Skeletal muscle tissue (tissue), 5 donors: ENCODE measurements around the gene MAML1. TPM values are rescaled to one million over a fixed set of nuclear protein-coding genes. Genes with fewer than 3 reads are reported as not detected.
A peak's percentile ranks its signal among the peaks of the same experiment; 100 is the strongest.

Experiments used
- H3K27ac ChIP-seq: one replicate; pipeline ENCODE4 v1.7.0; 2013; ENCODE audit warnings: mild to moderate bottlenecking, low read depth, low read length, inconsistent platforms
- H3K27me3 ChIP-seq, 3 donors: one replicate each; pipeline ENCODE4 v1.7.0; 2013; ENCODE audit warnings: low read length in 3 of 3; ENCODE audit not compliant: control insufficient read depth in 3 of 3, insufficient read depth in 3 of 3
- H3K36me3 ChIP-seq, 3 donors: one replicate each; pipeline ENCODE4 v1.7.0; 2013; ENCODE audit warnings: low read length in 3 of 3; ENCODE audit not compliant: control insufficient read depth in 3 of 3, insufficient read depth in 3 of 3
- H3K4me1 ChIP-seq, 3 donors: one replicate each; pipeline ENCODE4 v1.7.0; 2013; ENCODE audit warnings: low read length in 3 of 3, mild to moderate bottlenecking in 3 of 3; ENCODE audit not compliant: control insufficient read depth in 3 of 3, insufficient read depth in 3 of 3
- H3K4me3 ChIP-seq, 3 donors: one replicate each; pipeline ENCODE4 v1.7.0; 2013; ENCODE audit warnings: low read length in 3 of 3
- H3K9ac ChIP-seq, 3 donors: one replicate each; pipeline ENCODE4 v1.7.0; 2013; ENCODE audit warnings: low read length in 3 of 3, mild to moderate bottlenecking in 3 of 3, moderate library complexity in 2 of 3, low read depth in 1 of 3
- H3K9me3 ChIP-seq, 3 donors: one replicate each; pipeline ENCODE4 v1.7.0; 2013; ENCODE audit warnings: low read length in 3 of 3; ENCODE audit not compliant: control insufficient read depth in 3 of 3
- small RNA-seq: library from RNA; depleted of rRNA; stranded (forward); fragments of <200 nt; gene quantifications from one replicate; pipeline ENCODE3, GENCODE V24; 2014
- total RNA-seq: library from RNA; depleted of rRNA; stranded (reverse); fragments of >200 nt; gene quantifications from one replicate; pipeline ENCODE4 v1.2.3, GENCODE V29; 2014
- donor health status: Osteomylitis.

The MAML1 gene
- total RNA-seq, 1 donor from 2014 or later, result 7.8 TPM

- H3K27ac ChIP-seq, result no peak overlapping the region
- peaks cover 65 to 72% (median 66%) of the 10 kb centered on the region in 3 donors for H3K36me3 ChIP-seq
- H3K27me3 ChIP-seq, result no peaks in the 10 kb centered on the region
- H3K4me1 ChIP-seq, result peaks cover 42 to 66% (median 57%) of the 10 kb centered on the region in 3 donors
- H3K4me3 ChIP-seq, result no peak overlapping the region
- H3K9me3 ChIP-seq, result no peaks in the 10 kb centered on the region
- peak overlapping the region in 2 of 3 donors; percentile 2 to 45 for H3K9ac ChIP-seq
Measured at GRCh38 chr5:179824745-179825112, 92.1 kb downstream of the MAML1 start.

GRCh38 chr5:179825655-179826182 is 93.1 kb downstream of the MAML1 start:
- Histone ChIP-seq H3K4me1 (peaks cover 34 to 58% (median 49%) of the 10 kb centered on the region in 3 donors), H3K27me3 (no peaks in the 10 kb centered on the region), H3K9me3 (no peaks in the 10 kb centered on the region), H3K27ac (no peak overlapping the region), H3K36me3 (peaks cover 73 to 79% (median 74%) of the 10 kb centered on the region in 3 donors), H3K9ac (peak overlapping the region in 1 of 3 donors; percentile 40), H3K4me3 (no peak overlapping the region)

Small RNAs within 50 kb of the gene (small RNA-seq; reads per million reads assigned to genes)
- not detected for gene MIR1229

Other genes with a start within 250 kb of the MAML1 start
- gene RUFY1, start 182.3 kb upstream of the MAML1 start, total RNA-seq, result 32.9 TPM
- 430 TPM for gene HNRNPH1, start 109.2 kb upstream of the MAML1 start, total RNA-seq
- gene CBY3, start 51.8 kb upstream of the MAML1 start, total RNA-seq, result not detected
- gene CANX, start 33.9 kb upstream of the MAML1 start, total RNA-seq, result 259 TPM
- 3.7 TPM for gene LTC4S, start 61.2 kb downstream of the MAML1 start, total RNA-seq
- gene MGAT4B, start 74.0 kb downstream of the MAML1 start, total RNA-seq, result 32.4 TPM
- gene SQSTM1, start 88.1 kb downstream of the MAML1 start, total RNA-seq, result 54.8 TPM
- 21.4 TPM for gene MRNIP, start 126.0 kb downstream of the MAML1 start, total RNA-seq
- gene TBC1D9B, start 175.1 kb downstream of the MAML1 start, total RNA-seq, result 32.9 TPM